ENCODE measurements around the gene CTCF. TPM values are rescaled to one million over a fixed set of nuclear protein-coding genes. Genes with fewer than 3 reads are reported as not detected.

CTCF gene
- total and polyA plus RNA-seq, 2 experiments from 2014 or later = 35.5 to 46.0 TPM

DNA sequence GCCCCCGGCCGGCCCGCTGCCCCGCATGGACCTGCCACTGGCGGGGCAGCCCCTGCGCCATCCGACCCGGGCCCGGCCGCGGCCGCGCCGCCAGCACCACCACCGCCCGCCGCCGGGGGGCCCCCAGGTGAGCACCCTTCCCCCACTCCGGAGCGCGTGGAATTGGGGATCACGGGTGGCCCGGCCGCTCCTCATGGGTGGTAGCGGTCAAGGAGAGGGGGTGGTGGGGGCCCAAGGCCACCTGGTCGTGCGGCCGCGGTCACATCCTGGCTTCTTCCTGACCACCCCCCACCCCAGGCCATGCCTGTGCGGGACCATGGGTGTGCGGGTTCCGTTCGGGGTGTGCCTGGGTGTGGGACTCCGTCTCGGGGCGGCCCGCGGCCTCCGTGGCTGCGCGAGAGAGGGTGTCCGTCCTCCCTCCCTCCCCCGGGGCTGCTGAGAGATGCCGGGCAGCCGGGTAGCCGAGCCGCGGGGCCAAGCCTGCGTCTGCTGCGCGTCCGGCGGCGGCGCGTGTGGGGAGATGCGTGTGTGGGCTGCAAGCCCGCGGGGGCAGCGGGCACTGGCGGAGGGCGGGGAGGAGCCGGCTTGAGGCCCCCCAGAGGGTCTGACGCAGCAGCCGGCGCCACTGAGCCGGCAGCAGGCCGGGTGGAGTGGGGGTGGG is 90.9 kb downstream of the CTCF start:
- H3K4me1 ChIP-seq (ENCODE audit: insufficient read depth) = peaks cover 7% of the 10 kb centered on the region
- H3K9me2 ChIP-seq (replicated peaks; ENCODE audit: insufficient read depth) = no peaks in the 10 kb centered on the region
- no peaks in the 10 kb centered on the region for H3K79me2 ChIP-seq
- peak overlapping the region; percentile 98 for H3K4me2 ChIP-seq
- TF ChIP-seq EZH2phosphoT487 (IDR thresholded peaks at IDR 0.05; ENCODE audit: low read depth, severe bottlenecking, unreplicated experiment) = no peak
- peak; percentile 60 for TF ChIP-seq EZH2 (IDR thresholded peaks at IDR 0.05; ENCODE audit: borderline replicate concordance)
- TF ChIP-seq, protein P1, sequence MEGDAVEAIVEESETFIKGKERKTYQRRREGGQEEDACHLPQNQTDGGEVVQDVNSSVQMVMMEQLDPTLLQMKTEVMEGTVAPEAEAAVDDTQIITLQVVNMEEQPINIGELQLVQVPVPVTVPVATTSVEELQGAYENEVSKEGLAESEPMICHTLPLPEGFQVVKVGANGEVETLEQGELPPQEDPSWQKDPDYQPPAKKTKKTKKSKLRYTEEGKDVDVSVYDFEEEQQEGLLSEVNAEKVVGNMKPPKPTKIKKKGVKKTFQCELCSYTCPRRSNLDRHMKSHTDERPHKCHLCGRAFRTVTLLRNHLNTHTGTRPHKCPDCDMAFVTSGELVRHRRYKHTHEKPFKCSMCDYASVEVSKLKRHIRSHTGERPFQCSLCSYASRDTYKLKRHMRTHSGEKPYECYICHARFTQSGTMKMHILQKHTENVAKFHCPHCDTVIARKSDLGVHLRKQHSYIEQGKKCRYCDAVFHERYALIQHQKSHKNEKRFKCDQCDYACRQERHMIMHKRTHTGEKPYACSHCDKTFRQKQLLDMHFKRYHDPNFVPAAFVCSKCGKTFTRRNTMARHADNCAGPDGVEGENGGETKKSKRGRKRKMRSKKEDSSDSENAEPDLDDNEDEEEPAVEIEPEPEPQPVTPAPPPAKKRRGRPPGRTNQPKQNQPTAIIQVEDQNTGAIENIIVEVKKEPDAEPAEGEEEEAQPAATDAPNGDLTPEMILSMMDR (IDR thresholded peaks at IDR 0.05; ENCODE audit: poor library complexity) = peak; percentile 7
- H3K9me3 ChIP-seq (ENCODE audit: low read depth) = no peaks in the 10 kb centered on the region
- H2AFZ ChIP-seq = no peak overlapping the region
- peak overlapping the region; percentile 45 for H3K4me3 ChIP-seq
- DNase-seq (ENCODE audit: low spot score) = peak; percentile 52
- H3K27ac ChIP-seq = no peak overlapping the region
- peaks cover 47% of the 10 kb centered on the region for H3K27me3 ChIP-seq
- 3% methylated on average over 32 of the region's 68 CpGs for WGBS (ENCODE audit: low lambda C conversion rate, missing lambda C conversion rate)
- no peaks in the 10 kb centered on the region for H3K36me3 ChIP-seq (replicated peaks; ENCODE audit: insufficient read depth, low read depth)
- H4K20me1 ChIP-seq (ENCODE audit: insufficient read depth, poor library complexity, severe bottlenecking) = no peaks in the 10 kb centered on the region

DNA sequence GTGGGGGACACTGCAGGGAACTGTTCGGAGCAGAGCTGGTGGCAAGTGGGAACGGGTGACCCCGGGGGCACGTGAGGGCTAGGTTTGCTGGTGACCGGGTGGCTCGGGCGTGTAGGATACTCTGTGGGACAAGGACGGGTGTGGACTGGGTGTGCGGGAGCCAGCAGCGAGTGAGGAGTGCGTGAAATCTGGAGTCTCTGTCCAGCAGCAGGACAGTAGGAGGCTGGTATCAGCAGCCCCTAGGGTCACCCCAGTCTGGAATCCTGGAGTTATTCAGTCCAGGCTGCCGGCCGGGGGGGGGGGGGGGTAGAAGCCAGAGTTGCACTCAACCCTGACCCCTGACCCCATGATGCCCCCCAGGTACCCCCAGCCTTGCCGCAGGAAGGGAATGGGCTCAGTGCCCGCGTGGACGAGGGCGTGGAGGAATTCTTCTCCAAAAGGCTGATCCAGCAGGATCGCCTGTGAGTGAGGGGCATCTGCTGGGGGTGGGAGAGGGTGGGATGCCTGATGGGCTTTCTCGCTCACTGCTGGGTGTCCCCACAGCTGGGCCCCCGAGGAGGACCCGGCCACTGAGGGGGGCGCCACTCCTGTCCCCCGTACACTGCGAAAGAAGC is 91.6 kb downstream of the CTCF start:
- WGBS (ENCODE audit: low lambda C conversion rate, missing lambda C conversion rate) = 41% methylated on average over 15 of the region's 25 CpGs
- peaks cover 3% of the 10 kb centered on the region for H3K79me2 ChIP-seq
- H3K4me3 ChIP-seq = no peak overlapping the region
- H2AFZ ChIP-seq = no peak overlapping the region
- TF ChIP-seq EZH2phosphoT487 (IDR thresholded peaks at IDR 0.05; ENCODE audit: low read depth, severe bottlenecking, unreplicated experiment) (no peak), EZH2 (IDR thresholded peaks at IDR 0.05; ENCODE audit: borderline replicate concordance) (no peak)
- TF ChIP-seq, protein P1 (IDR thresholded peaks at IDR 0.05; ENCODE audit: poor library complexity) = no peak
- peaks cover 47% of the 10 kb centered on the region for H3K27me3 ChIP-seq
- H3K27ac ChIP-seq = no peak overlapping the region
- no peak for DNase-seq (ENCODE audit: low spot score)
- H4K20me1 ChIP-seq (ENCODE audit: insufficient read depth, poor library complexity, severe bottlenecking) = no peaks in the 10 kb centered on the region
- no peaks in the 10 kb centered on the region for H3K9me3 ChIP-seq (ENCODE audit: low read depth)
- H3K4me1 ChIP-seq (ENCODE audit: insufficient read depth) = peaks cover 7% of the 10 kb centered on the region
- H3K4me2 ChIP-seq = peak overlapping the region; percentile 98
- H3K9me2 ChIP-seq (replicated peaks; ENCODE audit: insufficient read depth) = no peaks in the 10 kb centered on the region
- no peaks in the 10 kb centered on the region for H3K36me3 ChIP-seq (replicated peaks; ENCODE audit: insufficient read depth, low read depth)

DNA sequence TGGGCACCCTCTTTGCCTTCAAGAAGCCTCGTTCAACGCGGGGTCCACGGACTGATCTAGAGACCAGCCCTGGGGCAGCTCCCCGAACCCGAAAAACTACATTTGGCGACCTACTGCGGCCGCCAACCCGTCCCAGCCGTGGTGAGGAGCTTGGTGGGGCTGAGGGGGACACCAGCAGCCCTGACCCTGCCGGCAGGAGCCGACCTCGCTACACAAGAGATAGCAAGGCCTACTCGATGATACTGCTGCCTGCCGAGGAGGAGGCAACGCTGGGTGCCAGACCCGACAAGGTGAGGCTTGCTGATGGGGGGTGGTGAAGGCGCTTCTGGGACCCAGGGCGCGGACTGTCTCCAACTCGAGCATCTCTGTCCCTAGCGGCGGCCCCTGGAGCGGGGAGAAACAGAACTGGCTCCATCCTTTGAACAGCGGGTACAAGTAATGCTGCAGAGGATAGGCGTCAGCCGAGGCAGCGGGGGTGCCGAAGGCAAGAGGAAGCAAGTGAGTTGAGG is 92.1 kb downstream of the CTCF start:
- no peak for TF ChIP-seq EZH2phosphoT487 (IDR thresholded peaks at IDR 0.05; ENCODE audit: low read depth, severe bottlenecking, unreplicated experiment)
- no peak for TF ChIP-seq EZH2 (IDR thresholded peaks at IDR 0.05; ENCODE audit: borderline replicate concordance)
- TF ChIP-seq, protein P1 (IDR thresholded peaks at IDR 0.05; ENCODE audit: poor library complexity) = no peak
- H3K36me3 ChIP-seq (replicated peaks; ENCODE audit: insufficient read depth, low read depth) = no peaks in the 10 kb centered on the region
- H4K20me1 ChIP-seq (ENCODE audit: insufficient read depth, poor library complexity, severe bottlenecking) = no peaks in the 10 kb centered on the region
- no peak overlapping the region for H3K4me2 ChIP-seq
- 87% methylated on average over 30 of the region's 30 CpGs for WGBS (ENCODE audit: low lambda C conversion rate, missing lambda C conversion rate)
- H3K4me3 ChIP-seq = no peak overlapping the region
- H3K27ac ChIP-seq = no peak overlapping the region
- no peak overlapping the region for H2AFZ ChIP-seq
- H3K4me1 ChIP-seq (ENCODE audit: insufficient read depth) = peaks cover 11% of the 10 kb centered on the region
- peaks cover 7% of the 10 kb centered on the region for H3K79me2 ChIP-seq
- H3K9me2 ChIP-seq (replicated peaks; ENCODE audit: insufficient read depth) = no peaks in the 10 kb centered on the region
- DNase-seq (ENCODE audit: low spot score) = no peak
- H3K27me3 ChIP-seq = peaks cover 42% of the 10 kb centered on the region
- H3K9me3 ChIP-seq (ENCODE audit: low read depth) = no peaks in the 10 kb centered on the region
